ENCODE results near the gene ADAM22.

Gene ADAM22

GRCh38 chr7:87959336-87959735, 25.3 kb downstream of the ADAM22 start:
- DNase-seq, result no peak

GRCh38 chr7:87960239-87960638, 26.2 kb downstream of the ADAM22 start:
- no peak for DNase-seq

GRCh38 chr7:87961754-87962153, 27.7 kb downstream of the ADAM22 start:
- no peak for DNase-seq

- no peak for DNase-seq
These were observed 32.2 kb downstream of the ADAM22 start for GRCh38 chr7:87966271-87966670.

GRCh38 chr7:87968021-87968420, 34.0 kb downstream of the ADAM22 start:
- no peak for DNase-seq

- no peak for DNase-seq
These were observed 48.1 kb downstream of the ADAM22 start for GRCh38 chr7:87982116-87982515.

- no peak for DNase-seq
These were observed 50.0 kb downstream of the ADAM22 start for GRCh38 chr7:87984088-87984487.

GRCh38 chr7:87993269-87993668, 59.2 kb downstream of the ADAM22 start:
- DNase-seq, result no peak

- no peak for DNase-seq
These were observed 65.2 kb downstream of the ADAM22 start for GRCh38 chr7:87999261-87999660.

- DNase-seq, result no peak
These were observed 67.9 kb downstream of the ADAM22 start for GRCh38 chr7:88001744-88002530.

- DNase-seq, result no peak
These were observed 68.6 kb downstream of the ADAM22 start for GRCh38 chr7:88002617-88003016.

- DNase-seq, result no peak
These were observed 69.5 kb downstream of the ADAM22 start for GRCh38 chr7:88003581-88003980.

- DNase-seq, result no peak
These were observed 71.1 kb downstream of the ADAM22 start for GRCh38 chr7:88005191-88005590.

GRCh38 chr7:88009651-88010050, 75.6 kb downstream of the ADAM22 start:
- DNase-seq, result no peak

- no peak for DNase-seq
These were observed 78.0 kb downstream of the ADAM22 start for GRCh38 chr7:88012086-88012485.

GRCh38 chr7:88013981-88014380, 79.9 kb downstream of the ADAM22 start:
- DNase-seq, result no peak

- DNase-seq, result no peak
These were observed 80.5 kb downstream of the ADAM22 start for GRCh38 chr7:88014581-88014980.

GRCh38 chr7:88015309-88015708, 81.3 kb downstream of the ADAM22 start:
- no peak for DNase-seq

- no peak for DNase-seq
These were observed 84.5 kb downstream of the ADAM22 start for GRCh38 chr7:88018501-88018900.

- no peak for DNase-seq
These were observed 87.1 kb downstream of the ADAM22 start for GRCh38 chr7:88020953-88021665.

- no peak for DNase-seq
These were observed 93.7 kb downstream of the ADAM22 start for GRCh38 chr7:88027724-88028123.

- no peak for DNase-seq
These were observed 100.1 kb downstream of the ADAM22 start for GRCh38 chr7:88034083-88034695.

- no peak for DNase-seq
These were observed 103.0 kb downstream of the ADAM22 start for GRCh38 chr7:88037050-88037449.

- DNase-seq, result no peak
These were observed 106.6 kb downstream of the ADAM22 start for GRCh38 chr7:88040694-88041093.

Data from CD4-positive, alpha-beta T cell treated with Interleukin-4 for 4 hours (primary cell).